Endometrium (tissue), 2 donors: ENCODE measurements around the gene AGO4.
A peak's percentile ranks its signal among the peaks of the same experiment; 100 is the strongest.
"Not testable (repeated sequence)": the region's sequence is repeated elsewhere in the genome, so short reads cannot be mapped to it uniquely, and the experiment has no call there.

Source experiments
- FAIRE-seq: peaks from 2 replicates; lab custom pipeline; 2012; peaks lifted over from hg19 to GRCh38; lab: Jason Lieb, UNC
- donor health status: control.
- donor health status: control.

The AGO4 gene

GRCh38 chr1:35807614-35808449 is at the start of gene AGO4:
AGO4 (plus strand) TSS chr1:35808016; CDS start chr1:35808417, 401 bp downstream.
- FAIRE-seq = no peak

GRCh38 chr1:35762141-35762540 is 45.7 kb upstream of the AGO4 start:
- no peak for FAIRE-seq

- no peak for FAIRE-seq
Measured at GRCh38 chr1:35763201-35763600, 44.6 kb upstream of the AGO4 start.

- no peak for FAIRE-seq
Measured at GRCh38 chr1:35764283-35764682, 43.5 kb upstream of the AGO4 start.

- FAIRE-seq = peak; percentile 65
Measured at GRCh38 chr1:35768350-35769187, 39.2 kb upstream of the AGO4 start.

- FAIRE-seq = no peak
Measured at GRCh38 chr1:35769188-35769758, 38.5 kb upstream of the AGO4 start.

- no peak for FAIRE-seq
Measured at GRCh38 chr1:35773711-35774110, 34.1 kb upstream of the AGO4 start.

- not testable (repeated sequence) for FAIRE-seq
Measured at GRCh38 chr1:35776172-35776571, 31.6 kb upstream of the AGO4 start.

GRCh38 chr1:35777109-35777508 is 30.7 kb upstream of the AGO4 start:
- no peak for FAIRE-seq

- FAIRE-seq = no peak
Measured at GRCh38 chr1:35783055-35783583, 24.7 kb upstream of the AGO4 start.

GRCh38 chr1:35784364-35784763 is 23.5 kb upstream of the AGO4 start:
- not testable (repeated sequence) for FAIRE-seq

- FAIRE-seq = no peak
Measured at GRCh38 chr1:35788139-35788538, 19.7 kb upstream of the AGO4 start.

- peak; percentile 12 for FAIRE-seq
Measured at GRCh38 chr1:35790670-35791069, 17.1 kb upstream of the AGO4 start.

- no peak for FAIRE-seq
Measured at GRCh38 chr1:35795295-35795694, 12.5 kb upstream of the AGO4 start.

- FAIRE-seq = no peak
Measured at GRCh38 chr1:35797380-35797779, 10.4 kb upstream of the AGO4 start.

GRCh38 chr1:35798019-35798418 is 9.8 kb upstream of the AGO4 start:
- FAIRE-seq = not testable (repeated sequence)

- not testable (repeated sequence) for FAIRE-seq
Measured at GRCh38 chr1:35800167-35800887, 7.5 kb upstream of the AGO4 start.

- no peak for FAIRE-seq
Measured at GRCh38 chr1:35808450-35809113, 766 bp downstream of the AGO4 start.

GRCh38 chr1:35809114-35810095 is 1.6 kb downstream of the AGO4 start:
- FAIRE-seq = no peak
